GM12864 (cell line): Measurements from ENCODE around the gene SLC16A8.

Source experiments
- DNase-seq: peaks from one replicate; pipeline ENCODE4 v3.0.0-alpha.2; 2011; ENCODE audit warnings: low read depth
- H3K4me3 ChIP-seq: 2 replicates; pipeline ENCODE4 v1.5.1; 2011; ENCODE audit warnings: mild to moderate bottlenecking, low read depth, low read length, control low read depth
- TF ChIP-seq, protein P1 (sequence below): IDR thresholded peaks from 2 replicates; pipeline ENCODE4 v1.5.1; 2011; ENCODE audit warnings: low read depth, mild to moderate bottlenecking, moderate library complexity, low read length, control low read depth, inconsistent platforms; ENCODE audit errors: missing control alignments

SLC16A8 gene

DNA sequence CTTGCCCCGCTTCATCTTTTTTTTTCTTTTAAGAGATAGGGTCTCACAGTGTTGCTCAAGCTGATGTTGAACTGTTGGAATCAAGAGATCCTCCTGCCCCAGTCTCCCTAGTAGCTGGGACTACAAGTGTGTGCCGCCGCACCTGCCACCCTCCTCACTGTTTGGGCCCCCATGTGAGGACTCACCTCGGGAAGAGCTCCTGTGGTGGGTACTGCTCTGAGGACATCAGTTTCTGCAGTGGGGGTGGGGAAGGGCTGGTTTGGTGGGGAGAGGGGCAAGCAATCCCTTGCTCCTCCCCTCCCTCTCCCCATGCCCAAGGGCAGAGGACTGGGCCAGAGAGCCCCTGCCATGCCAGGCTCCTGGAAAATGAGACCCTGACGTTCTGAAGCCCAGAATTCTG, 1.5 kb upstream of the SLC16A8 start:
- TF ChIP-seq, protein P1, sequence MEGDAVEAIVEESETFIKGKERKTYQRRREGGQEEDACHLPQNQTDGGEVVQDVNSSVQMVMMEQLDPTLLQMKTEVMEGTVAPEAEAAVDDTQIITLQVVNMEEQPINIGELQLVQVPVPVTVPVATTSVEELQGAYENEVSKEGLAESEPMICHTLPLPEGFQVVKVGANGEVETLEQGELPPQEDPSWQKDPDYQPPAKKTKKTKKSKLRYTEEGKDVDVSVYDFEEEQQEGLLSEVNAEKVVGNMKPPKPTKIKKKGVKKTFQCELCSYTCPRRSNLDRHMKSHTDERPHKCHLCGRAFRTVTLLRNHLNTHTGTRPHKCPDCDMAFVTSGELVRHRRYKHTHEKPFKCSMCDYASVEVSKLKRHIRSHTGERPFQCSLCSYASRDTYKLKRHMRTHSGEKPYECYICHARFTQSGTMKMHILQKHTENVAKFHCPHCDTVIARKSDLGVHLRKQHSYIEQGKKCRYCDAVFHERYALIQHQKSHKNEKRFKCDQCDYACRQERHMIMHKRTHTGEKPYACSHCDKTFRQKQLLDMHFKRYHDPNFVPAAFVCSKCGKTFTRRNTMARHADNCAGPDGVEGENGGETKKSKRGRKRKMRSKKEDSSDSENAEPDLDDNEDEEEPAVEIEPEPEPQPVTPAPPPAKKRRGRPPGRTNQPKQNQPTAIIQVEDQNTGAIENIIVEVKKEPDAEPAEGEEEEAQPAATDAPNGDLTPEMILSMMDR, result no peak
- DNase-seq, result no peak
- H3K4me3 ChIP-seq, result no peak overlapping the region

DNA sequence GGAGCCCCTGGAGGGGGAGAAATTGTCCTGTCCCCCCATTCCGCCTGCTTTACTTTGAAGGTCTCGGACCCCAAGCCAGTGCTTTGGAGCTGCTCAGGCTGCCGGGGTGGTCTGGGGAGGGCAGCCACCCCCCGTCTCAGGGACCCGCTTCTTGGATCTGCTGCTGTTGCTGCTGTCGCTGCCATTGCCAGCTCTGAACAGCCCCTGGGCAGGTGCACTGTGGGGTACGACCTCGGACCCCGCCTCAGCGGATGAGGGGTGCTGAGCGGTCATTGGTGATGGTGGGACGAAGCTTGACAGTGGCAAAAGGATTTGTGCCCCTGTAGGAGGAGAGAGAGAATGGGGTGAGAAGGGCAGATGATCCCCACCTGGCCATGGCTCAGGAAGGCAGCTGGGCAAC, 1.1 kb upstream of the SLC16A8 start:
- no peak for DNase-seq
- H3K4me3 ChIP-seq, result no peak overlapping the region
- TF ChIP-seq, protein P1, result no peak

DNA sequence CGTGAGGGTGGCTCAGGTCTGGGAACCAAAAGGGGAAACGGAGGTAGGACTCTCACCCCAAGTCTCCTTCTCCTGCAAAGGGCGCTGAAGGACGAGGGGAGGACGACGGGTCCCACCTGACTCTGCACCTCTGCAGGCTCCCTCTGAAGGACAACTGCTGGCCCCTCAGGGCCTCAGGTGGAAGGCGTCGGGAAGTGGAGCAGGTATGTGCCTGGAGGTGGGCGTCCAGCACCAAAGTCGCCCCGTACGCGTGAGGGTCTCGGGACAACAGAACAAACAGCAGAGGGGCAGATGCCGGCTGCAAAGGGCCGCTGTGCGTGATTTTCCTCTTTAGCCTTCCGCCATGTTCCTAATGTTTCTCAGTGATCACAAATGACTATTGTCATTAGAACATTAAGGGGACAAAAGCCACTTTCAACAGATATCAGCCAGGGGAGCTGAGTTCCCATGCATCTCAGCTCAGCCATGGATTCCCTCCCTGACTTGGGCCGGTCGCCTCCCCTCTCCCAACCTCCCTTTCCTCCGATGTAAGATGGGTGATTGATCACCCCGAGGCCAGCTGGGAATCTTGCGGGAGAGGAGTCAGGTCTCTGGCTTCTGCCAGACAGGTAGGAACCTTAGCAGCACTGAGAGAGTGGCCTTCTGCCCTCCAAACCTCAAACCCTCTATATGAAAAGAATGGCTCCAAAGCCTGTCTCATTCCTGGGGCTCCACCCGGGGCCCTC, 836 bp downstream of the SLC16A8 start:
- TF ChIP-seq, protein P1, result no peak
- H3K4me3 ChIP-seq, result no peak overlapping the region
- DNase-seq, result no peak

DNA sequence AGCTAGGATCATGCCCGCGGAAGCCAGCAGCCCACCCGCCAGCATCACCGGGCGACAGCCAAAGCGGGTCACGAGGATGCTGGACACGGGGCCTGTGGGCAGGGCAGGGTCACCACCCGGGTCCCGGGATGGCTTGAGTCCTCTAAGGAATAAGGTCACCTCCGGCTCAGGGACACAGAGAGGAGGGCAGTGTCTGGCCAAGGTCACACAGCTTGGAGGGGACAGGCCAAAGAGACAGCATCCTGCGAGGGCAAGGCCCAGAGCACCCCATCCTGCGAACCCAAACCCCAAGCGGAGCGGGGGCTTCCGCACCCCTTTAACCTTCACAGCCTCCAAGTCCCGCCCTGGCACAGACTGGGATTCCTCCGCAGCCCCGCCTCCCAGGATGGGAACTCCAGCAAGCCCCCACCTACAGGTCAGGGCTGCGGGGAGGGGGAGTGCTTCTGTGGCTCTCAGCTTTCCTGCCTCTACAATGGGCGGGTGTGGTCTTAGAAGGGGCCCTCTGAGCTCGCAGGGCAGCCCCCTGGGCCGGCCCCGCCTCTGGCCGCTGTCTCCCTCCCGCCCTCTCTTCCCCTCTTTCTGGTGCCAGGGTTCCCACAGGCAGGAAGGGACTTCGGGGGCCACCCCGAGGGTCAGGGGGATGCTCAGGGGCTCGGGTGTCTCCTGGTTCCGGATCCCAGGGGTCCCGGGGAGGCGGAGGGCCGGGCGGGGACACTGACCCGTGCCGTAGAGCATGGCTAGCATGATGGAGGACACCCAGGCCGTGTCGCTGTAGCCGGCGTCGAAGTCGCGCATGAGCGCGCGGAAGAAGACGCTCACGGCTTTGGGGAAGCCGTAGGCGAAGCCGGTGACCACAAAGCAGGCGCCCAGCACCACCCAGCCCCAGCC, 1.8 kb downstream of the SLC16A8 start:
- TF ChIP-seq, protein P1, result no peak
- no peak overlapping the region for H3K4me3 ChIP-seq
- DNase-seq, result no peak

DNA sequence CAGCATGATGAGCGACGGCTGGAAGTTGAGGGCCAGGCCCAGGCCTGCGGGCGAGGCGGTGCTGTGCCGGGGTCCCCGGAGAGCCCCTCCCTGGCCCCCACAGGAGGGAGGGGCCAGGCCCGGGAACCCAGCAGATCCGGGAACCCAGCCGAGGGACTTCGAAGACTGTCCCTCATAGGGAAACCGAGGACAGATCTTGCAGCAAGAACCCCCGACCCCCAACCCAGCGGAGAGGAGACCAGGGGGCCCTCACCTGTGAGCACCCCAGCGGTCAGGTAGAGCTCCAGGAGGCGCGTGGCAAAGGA, 2.4 kb downstream of the SLC16A8 start:
- H3K4me3 ChIP-seq, result no peak overlapping the region
- DNase-seq, result no peak
- TF ChIP-seq, protein P1, result no peak

DNA sequence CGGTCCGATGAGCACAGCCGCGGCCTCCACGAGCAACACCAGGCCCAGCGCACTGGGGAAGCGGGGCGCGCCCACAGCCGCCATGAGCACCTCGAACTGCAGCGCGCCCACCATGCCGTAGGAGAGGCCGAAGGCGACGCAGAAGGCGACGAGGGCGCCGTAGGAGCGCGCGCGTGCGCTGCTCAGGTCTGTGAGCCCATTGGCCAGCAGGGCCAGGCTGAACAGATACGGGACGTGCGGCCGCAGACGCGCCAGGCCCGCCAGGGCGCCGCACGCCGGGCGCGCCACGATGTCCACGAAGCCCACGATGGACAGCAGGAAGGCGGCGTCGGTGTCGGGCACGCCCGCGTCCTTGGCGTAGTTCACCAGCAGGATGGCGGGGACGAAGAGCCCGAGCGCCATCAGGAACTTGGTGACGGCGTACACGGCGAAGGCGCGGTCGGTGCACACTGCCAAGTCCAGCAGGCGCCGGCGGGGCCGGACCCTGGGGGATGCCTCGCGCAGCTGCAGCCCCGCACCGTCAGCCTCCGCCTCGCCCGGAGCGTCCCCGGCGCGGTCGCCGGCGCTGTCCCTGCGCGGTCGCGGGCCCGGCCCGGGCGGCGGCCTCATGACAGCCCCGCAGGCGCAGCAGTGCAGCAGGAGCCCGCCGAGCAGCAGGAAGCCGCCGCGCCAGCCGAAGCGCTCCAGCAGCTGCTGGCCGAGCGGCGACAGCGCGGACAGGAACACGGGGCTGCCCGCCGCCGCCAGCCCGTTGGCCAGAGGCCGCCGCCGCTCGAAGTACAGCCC, 2.9 kb downstream of the SLC16A8 start:
- DNase-seq, result no peak
- TF ChIP-seq, protein P1, result no peak
- H3K4me3 ChIP-seq, result no peak overlapping the region
